SK-N-SH (cell line): ENCODE results near the gene MTF1. TPM values are rescaled to one million over a fixed set of nuclear protein-coding genes. Genes with fewer than 3 reads are reported as not detected.
"Not testable (repeated sequence)": the region's sequence is repeated elsewhere in the genome, so short reads cannot be mapped to it uniquely, and the experiment has no call there.

ENCODE experiments used
- CTCF ChIA-PET: fragments of 300-600, 350-600 bp; formaldehyde crosslinking; extraction: SDS; loops from one replicate; lab custom pipeline; 2021; lab: Yijun Ruan, JAX
- POLR2A ChIA-PET: fragments of 350-600 bp; sonication (Branson Sonifier 250); formaldehyde crosslinking; extraction: SDS; loops from one replicate; lab custom pipeline; 2020; ENCODE audit warnings: antibody characterized with exemption, inconsistent platforms; lab: Yijun Ruan, JAX
- DNase-seq: peaks from one replicate; pipeline ENCODE4 v3.0.0; 2012
- H2AFZ ChIP-seq: fragments of 200-600 bp; sonication (generic); 2 replicates; pipeline ENCODE4 v1.8.1; 2016; ENCODE audit warnings: antibody characterized with exemption, mild to moderate bottlenecking, low read depth
- H3F3A ChIP-seq: fragments of 200-600 bp; sonication (generic); replicated peaks from 2 replicates; pipeline ENCODE3; 2016; ENCODE audit warnings: antibody characterized with exemption, mild to moderate bottlenecking; ENCODE audit not compliant: insufficient read depth
- H3K27ac ChIP-seq, 2 experiments: fragments of 200-500 bp in 1 of 2; fragments of 200-600 bp in 1 of 2; sonication (Bioruptor generic) in 1 of 2; sonication (generic), shearing (Covaris generic) in 1 of 2; 2 replicates each; pipeline versions ENCODE4 v1.5.1 to v1.6.1; 2014 to 2016; ENCODE audit warnings: low read depth in 2 of 2, inconsistent platforms in 1 of 2, low read length in 1 of 2, mild to moderate bottlenecking in 1 of 2, mixed read lengths in 1 of 2
- H3K27me3 ChIP-seq: fragments of 200-600 bp; sonication (generic), shearing (Covaris generic); 2 replicates; pipeline ENCODE4 v1.6.1; 2016; ENCODE audit warnings: mixed run types; ENCODE audit not compliant: insufficient read depth
- H3K36me3 ChIP-seq, 2 experiments: fragments of 200-500 bp in 1 of 2; fragments of 200-600 bp in 1 of 2; sonication (Bioruptor generic) in 1 of 2; sonication (generic) in 1 of 2; replicated peaks in 1 of 2; 2 replicates each; pipeline versions ENCODE3 to v1.5.1; 2014 to 2016; ENCODE audit warnings: low read length in 1 of 2, mild to moderate bottlenecking in 1 of 2; ENCODE audit not compliant: insufficient read depth in 2 of 2, control insufficient read depth in 1 of 2
- H3K4me1 ChIP-seq, 2 experiments: fragments of 200-500 bp in 1 of 2; fragments of 200-600 bp in 1 of 2; sonication (Bioruptor generic) in 1 of 2; sonication (generic), shearing (Covaris generic) in 1 of 2; 2 replicates each; pipeline versions ENCODE4 v1.5.1 to v1.6.1; 2014 to 2016; ENCODE audit warnings: low read depth in 1 of 2, low read length in 1 of 2, mixed run types in 1 of 2; ENCODE audit not compliant: insufficient read depth in 2 of 2, control insufficient read depth in 1 of 2
- H3K4me2 ChIP-seq: fragments of 200-600 bp; sonication (generic), shearing (Covaris generic); 2 replicates; pipeline ENCODE4 v1.6.1; 2017; ENCODE audit warnings: mixed run types
- H3K4me3 ChIP-seq, 2 experiments: fragments of 200-500 bp in 1 of 2; fragments of 200-600 bp in 1 of 2; sonication (Bioruptor generic) in 1 of 2; sonication (generic), shearing (Covaris generic) in 1 of 2; 2 replicates each; pipeline versions ENCODE4 v1.5.1 to v1.8.1; 2014 to 2016; ENCODE audit warnings: low read depth in 2 of 2, inconsistent platforms in 1 of 2, low read length in 1 of 2, mild to moderate bottlenecking in 1 of 2, mixed read lengths in 1 of 2, moderate library complexity in 1 of 2
- H3K79me2 ChIP-seq: fragments of 200-600 bp; sonication (generic); 2 replicates; pipeline ENCODE4 v1.8.1; 2017; ENCODE audit warnings: mild to moderate bottlenecking; ENCODE audit not compliant: insufficient read depth
- H3K9ac ChIP-seq: fragments of 200-600 bp; sonication (generic); 2 replicates; pipeline ENCODE4 v1.6.1; 2017; ENCODE audit warnings: mixed run types
- H3K9me2 ChIP-seq: fragments of 200-600 bp; sonication (generic); 2 replicates; pipeline ENCODE4 v1.6.1; 2017; ENCODE audit warnings: mixed run types
- H3K9me3 ChIP-seq: fragments of 200-600 bp; sonication (generic); 2 replicates; pipeline ENCODE4 v1.6.1; 2017; ENCODE audit warnings: mixed run types, mild to moderate bottlenecking, moderate library complexity
- H4K20me1 ChIP-seq: fragments of 200-600 bp; sonication (generic); 2 replicates; pipeline ENCODE4 v1.6.1; 2017; ENCODE audit warnings: mild to moderate bottlenecking, mixed run types; ENCODE audit not compliant: insufficient read depth
- FOXJ3 ChIP-seq: sonication (generic); formaldehyde crosslinking; IDR thresholded peaks from 2 replicates; pipeline ENCODE4 v1.5.1; 2020; ENCODE audit warnings: mild to moderate bottlenecking, missing genetic modification reagents
- MEF2A ChIP-seq: IDR thresholded peaks from 2 replicates; pipeline ENCODE4 v1.4.0; 2012; ENCODE audit warnings: low read depth, borderline replicate concordance
- RAD21 ChIP-seq: IDR thresholded peaks from 2 replicates; pipeline ENCODE4 v1.6.1; 2012; ENCODE audit warnings: mild to moderate bottlenecking, low read length
- RCOR1 ChIP-seq: fragments of 150-350 bp; IDR thresholded peaks from 2 replicates; pipeline ENCODE4 v1.6.1; 2017; ENCODE audit warnings: antibody characterized with exemption, low read length
- RFX5 ChIP-seq: IDR thresholded peaks from 2 replicates; pipeline ENCODE4 v1.6.1; 2012; ENCODE audit warnings: mild to moderate bottlenecking, improper control_type of control experiment, low read length
- SIN3A ChIP-seq: IDR thresholded peaks from 2 replicates; pipeline ENCODE4 v1.6.1; 2012; ENCODE audit warnings: low read depth, mild to moderate bottlenecking, low read length, moderate library complexity, borderline replicate concordance
- TCF12 ChIP-seq: IDR thresholded peaks from 2 replicates; pipeline ENCODE4 v1.4.0; 2012
- WGBS: methylation state at CpG from one replicate; pipeline ENCODE4 v1.1.6; 2017; ENCODE audit warnings: low lambda C conversion rate; 5-methylcytosine and 5-hydroxymethylcytosine counted together
- polyA plus RNA-seq, 3 experiments: library from polyadenylated mRNA; depleted of rRNA; stranded (reverse); fragments of >200 nt; gene quantifications; 2 replicates each; pipeline ENCODE4 v1.2.3, GENCODE V29; 2012
- TF ChIP-seq, protein P1 (sequence below): IDR thresholded peaks from 2 replicates; pipeline ENCODE4 v1.6.1; 2012; ENCODE audit warnings: mild to moderate bottlenecking, low read depth, low read length, moderate library complexity

Gene MTF1
- polyA plus RNA-seq, 1 of the 3 experiments (the other 2 are of a cell fraction) = 5.0 TPM

DNA sequence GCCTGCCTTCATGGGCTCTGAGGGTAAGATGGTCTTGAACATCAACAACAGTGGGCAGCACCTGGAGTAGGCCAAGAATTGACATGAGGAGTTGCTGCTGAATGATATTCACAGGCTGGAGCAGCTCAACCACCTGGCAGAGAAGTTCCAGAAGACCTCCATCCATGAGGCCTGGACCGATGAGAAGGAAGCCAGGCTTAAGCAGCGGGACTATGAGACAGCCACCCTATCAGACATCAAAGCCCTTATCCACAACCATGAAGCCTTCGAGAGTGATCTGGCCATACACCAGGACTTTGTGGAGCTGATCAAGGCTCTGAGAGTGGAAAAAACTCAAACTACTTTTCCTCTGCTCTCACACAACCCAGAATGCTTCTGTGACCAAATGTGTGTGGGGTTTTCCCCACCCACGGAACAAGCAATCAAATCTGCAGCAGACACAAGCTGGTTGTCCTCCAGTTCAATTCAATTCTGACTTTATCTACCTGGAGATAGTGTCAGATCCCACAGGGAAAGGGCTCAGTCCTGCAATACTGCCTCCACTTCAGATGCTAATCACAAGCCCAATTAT lies 82.4 kb downstream of the MTF1 start:
- CTCF ChIA-PET = interaction anchor here (1.1 to 2.6 kb wide), 2 partner anchors 12 to 86 kb away, joined by 3 to 9 read pairs; partner anchors contain the start of gene EPHA10
- no peaks in the 10 kb centered on the region for H3K9me2 ChIP-seq
- no peak for DNase-seq

DNA sequence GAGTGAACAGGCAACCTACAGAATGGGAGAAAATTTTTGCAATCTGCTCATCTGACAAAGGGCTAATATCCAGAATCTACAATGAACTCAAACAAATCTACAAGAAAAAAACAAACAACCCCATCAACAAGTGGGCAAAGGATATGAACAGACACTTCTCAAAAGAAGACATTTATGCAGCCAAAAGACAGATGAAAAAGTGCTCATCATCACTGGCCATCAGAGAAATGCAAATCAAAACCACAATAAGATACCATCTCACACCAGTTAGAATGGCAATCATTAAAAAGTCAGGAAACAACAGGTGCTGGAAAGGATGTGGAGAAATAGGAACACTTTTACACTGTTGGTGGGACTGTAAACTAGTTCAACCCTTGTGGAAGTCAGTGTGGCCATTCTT lies 88.0 kb downstream of the MTF1 start:
- DNase-seq, POLR2A ChIA-PET, CTCF ChIA-PET: not testable (repeated sequence)

More for the DNA sequence above, 82.4 kb downstream of the MTF1 start:
- Histone ChIP-seq H3K4me2 (no peak overlapping the region), H3K27ac (no peak overlapping the region), H3F3A (no peaks in the 10 kb centered on the region), H3K36me3 (no peaks in the 10 kb centered on the region), H3K9ac (no peak overlapping the region), H3K9me3 (no peaks in the 10 kb centered on the region), H3K79me2 (no peaks in the 10 kb centered on the region), H3K27me3 (no peaks in the 10 kb centered on the region; the same call in 1 of the 2 replicates), H3K4me1 (no peaks in the 10 kb centered on the region), H3K4me3 (no peak overlapping the region), H4K20me1 (no peaks in the 10 kb centered on the region), H2AFZ (no peak overlapping the region)
- TF ChIP-seq TCF12 (no peak), RAD21 (no peak), SIN3A (no peak), RFX5 (no peak), FOXJ3 (CRISPR knock-in tag) (no peak), RCOR1 (no peak), MEF2A (no peak)
- TF ChIP-seq, protein P1, sequence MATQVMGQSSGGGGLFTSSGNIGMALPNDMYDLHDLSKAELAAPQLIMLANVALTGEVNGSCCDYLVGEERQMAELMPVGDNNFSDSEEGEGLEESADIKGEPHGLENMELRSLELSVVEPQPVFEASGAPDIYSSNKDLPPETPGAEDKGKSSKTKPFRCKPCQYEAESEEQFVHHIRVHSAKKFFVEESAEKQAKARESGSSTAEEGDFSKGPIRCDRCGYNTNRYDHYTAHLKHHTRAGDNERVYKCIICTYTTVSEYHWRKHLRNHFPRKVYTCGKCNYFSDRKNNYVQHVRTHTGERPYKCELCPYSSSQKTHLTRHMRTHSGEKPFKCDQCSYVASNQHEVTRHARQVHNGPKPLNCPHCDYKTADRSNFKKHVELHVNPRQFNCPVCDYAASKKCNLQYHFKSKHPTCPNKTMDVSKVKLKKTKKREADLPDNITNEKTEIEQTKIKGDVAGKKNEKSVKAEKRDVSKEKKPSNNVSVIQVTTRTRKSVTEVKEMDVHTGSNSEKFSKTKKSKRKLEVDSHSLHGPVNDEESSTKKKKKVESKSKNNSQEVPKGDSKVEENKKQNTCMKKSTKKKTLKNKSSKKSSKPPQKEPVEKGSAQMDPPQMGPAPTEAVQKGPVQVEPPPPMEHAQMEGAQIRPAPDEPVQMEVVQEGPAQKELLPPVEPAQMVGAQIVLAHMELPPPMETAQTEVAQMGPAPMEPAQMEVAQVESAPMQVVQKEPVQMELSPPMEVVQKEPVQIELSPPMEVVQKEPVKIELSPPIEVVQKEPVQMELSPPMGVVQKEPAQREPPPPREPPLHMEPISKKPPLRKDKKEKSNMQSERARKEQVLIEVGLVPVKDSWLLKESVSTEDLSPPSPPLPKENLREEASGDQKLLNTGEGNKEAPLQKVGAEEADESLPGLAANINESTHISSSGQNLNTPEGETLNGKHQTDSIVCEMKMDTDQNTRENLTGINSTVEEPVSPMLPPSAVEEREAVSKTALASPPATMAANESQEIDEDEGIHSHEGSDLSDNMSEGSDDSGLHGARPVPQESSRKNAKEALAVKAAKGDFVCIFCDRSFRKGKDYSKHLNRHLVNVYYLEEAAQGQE = no peak
- POLR2A ChIA-PET = no interaction called here
- 16% methylated on average over 4 of the region's 4 CpGs for WGBS

More for the DNA sequence above, 88.0 kb downstream of the MTF1 start:
- H3K4me1 ChIP-seq, H3K4me2 ChIP-seq, H3F3A ChIP-seq, H3K79me2 ChIP-seq, H3K9me3 ChIP-seq, H3K4me3 ChIP-seq, H4K20me1 ChIP-seq, H3K27ac ChIP-seq, H3K9me2 ChIP-seq, H3K36me3 ChIP-seq, H3K9ac ChIP-seq, H2AFZ ChIP-seq: not testable (repeated sequence)
- peaks cover 14% of the 10 kb centered on the region; the same call in 1 of the 2 replicates for H3K27me3 ChIP-seq
